Ovary (tissue), 9 donors: ENCODE results near the gene CCDC97. TPM values are rescaled to one million over a fixed set of nuclear protein-coding genes. Genes with fewer than 3 reads are reported as not detected.

ENCODE experiments used
- DNase-seq, 5 donors: peaks; one replicate each; pipeline ENCODE4 v3.0.0-alpha.2; 2019 to 2020
- H3K27ac ChIP-seq, 2 donors: fragments of 200-600 bp; one replicate each; pipeline versions ENCODE4 v1.5.1 to v1.8.0; 2019 to 2022
- H3K27me3 ChIP-seq: fragments of 200-600 bp; one replicate; pipeline ENCODE4 v1.8.0; 2022
- H3K36me3 ChIP-seq: fragments of 200-600 bp; sonication (generic); one replicate; pipeline ENCODE4 v1.5.1; 2019
- H3K4me1 ChIP-seq: one replicate; pipeline ENCODE4 v1.8.1; 2013; ENCODE audit warnings: mild to moderate bottlenecking, moderate library complexity; ENCODE audit not compliant: insufficient read depth
- H3K4me3 ChIP-seq: fragments of 200-600 bp; sonication (generic); one replicate; pipeline ENCODE4 v1.5.1; 2017
- H3K9me3 ChIP-seq, 2 donors: fragments of 200-600 bp in 1 of 2; sonication (generic) in 1 of 2; one replicate each; pipeline versions ENCODE4 v1.5.1 to v1.8.1; 2013 to 2019; ENCODE audit warnings: mild to moderate bottlenecking in 1 of 2, moderate library complexity in 1 of 2
- CTCF ChIP-seq, 3 donors: fragments of 450-650 bp in 2 of 3; fragments of 200-600 bp in 1 of 3; IDR thresholded peaks; one replicate each; pipeline versions ENCODE4 v1.5.1 to v1.8.0; 2016 to 2022; ENCODE audit warnings: antibody characterized with exemption in 3 of 3, mild to moderate bottlenecking in 1 of 3
- EP300 ChIP-seq: sonication (generic); formaldehyde crosslinking; IDR thresholded peaks from one replicate; pipeline ENCODE4 v1.6.1; 2017; ENCODE audit warnings: antibody characterized with exemption
- POLR2A ChIP-seq: fragments of 450-650 bp; IDR thresholded peaks from one replicate; pipeline ENCODE4 v1.6.1; 2017; ENCODE audit warnings: antibody characterized with exemption, mild to moderate bottlenecking, moderate library complexity
- WGBS, 3 donors: extraction: QIAGEN DNeasy Blood & Tissue Kit in 1 of 3; methylation state at CpG; one replicate each; pipeline versions ENCODE4 v1.1.5 to v1.1.7; 2013 to 2017; 5-methylcytosine and 5-hydroxymethylcytosine counted together
- intact Hi-C, 4 donors: fragments of 100-400 bp; cut with DNase I; formaldehyde crosslinking; loops; one replicate each; pipeline versions ENCODE4 v1.11.0 to v1.15.1; 2022 to 2023
- polyA plus RNA-seq, 2 donors: library from polyadenylated mRNA; stranded (reverse); fragments of 200-250 nt in 1 of 2; fragments of 350-450 nt in 1 of 2; fragmentation: Illumina TruSeq in 1 of 2; extraction: RNeasy Lipid Tissue Mini Kit (QIAGEN cat#74804) in 1 of 2; gene quantifications; one replicate each; pipeline ENCODE4 v1.2.3, GENCODE V29; 2013 to 2014
- total RNA-seq, 7 donors: library from RNA; depleted of rRNA in 2 of 7; stranded (reverse); fragments of >200 nt in 2 of 7; fragmentation: NEBNext Ultra II Directional in 3 of 7; extraction: Animal tissue kit (Norgen Biotek cat#: 25700) in 3 of 7; gene quantifications; one replicate each; pipeline versions ENCODE4 v1.1.0 to v1.2.4, GENCODE V29; 2016 to 2023
- donor health status: DM: no; HTN: no; CAD: no; lungs with moderate emphysema.
- donor health status: DM: no; HTN: no; CAD: no.
- donor health status: Bipolar disorder and iron deficiency.
- donor health status: DM: yes; HTN: yes; CAD: no.
- donor health status: DM: no; HTN: no; CAD: no.
- donor health status: DM: yes; HTN: yes; CAD: no.

CCDC97 gene
- total and polyA plus RNA-seq, 9 donors = 12.8 to 46.1 (median 29.5) TPM

GRCh38 chr19:41300555-41300954 lies 9.4 kb upstream of the CCDC97 start:
- no peak overlapping the region for H3K4me3 ChIP-seq
- intact Hi-C loops = no loop called here
- no peaks in the 10 kb centered on the region for H3K9me3 ChIP-seq
- no peaks in the 10 kb centered on the region for H3K27me3 ChIP-seq
- H3K27ac ChIP-seq = no peak overlapping the region
- WGBS, 3 donors = 90 to 93% (median 93%) methylated on average over 6 of the region's 6 CpGs
- DNase-seq = peak in 1 of 5 donors; percentile 5
- H3K36me3 ChIP-seq = no peaks in the 10 kb centered on the region
- TF ChIP-seq POLR2A (no peak), EP300 (no peak), CTCF (IDR thresholded peaks at IDR 0.05) (no peak)
- H3K4me1 ChIP-seq = no peaks in the 10 kb centered on the region

- Histone ChIP-seq H3K27me3 (no peaks in the 10 kb centered on the region), H3K27ac (no peak overlapping the region), H3K4me1 (no peaks in the 10 kb centered on the region), H3K4me3 (no peak overlapping the region), H3K9me3 (no peaks in the 10 kb centered on the region), H3K36me3 (no peaks in the 10 kb centered on the region)
- TF ChIP-seq EP300 = no peak
- no peak for TF ChIP-seq POLR2A
- TF ChIP-seq CTCF (IDR thresholded peaks at IDR 0.05) = no peak
- WGBS, 3 donors = 67 to 77% (median 70%) methylated on average over 21 of the region's 21 CpGs
- intact Hi-C loops = no loop called here
- DNase-seq = no peak
Measured at GRCh38 chr19:41302624-41303351, 7.2 kb upstream of the CCDC97 start.

GRCh38 chr19:41303954-41304353 lies 6.0 kb upstream of the CCDC97 start:
- 90 to 91% (median 90%) methylated on average over 14 of the region's 14 CpGs for WGBS, 3 donors
- TF ChIP-seq EP300 = no peak
- no peak for TF ChIP-seq CTCF (IDR thresholded peaks at IDR 0.05)
- no peak for TF ChIP-seq POLR2A
- Histone ChIP-seq H3K4me1 (no peaks in the 10 kb centered on the region), H3K27me3 (no peaks in the 10 kb centered on the region), H3K4me3 (no peak overlapping the region), H3K27ac (no peak overlapping the region), H3K9me3 (no peaks in the 10 kb centered on the region), H3K36me3 (no peaks in the 10 kb centered on the region)
- DNase-seq = no peak
- intact Hi-C loops = no loop called here

GRCh38 chr19:41304706-41305483 lies 5.1 kb upstream of the CCDC97 start:
- intact Hi-C loops = loop anchor here in 3 of 4 donors (5.0 kb wide), 4 partner anchors 38 to 103 kb away; partner anchors contain the start of gene HNRNPUL1 (in 1 of the 3)
- WGBS, 3 donors = 69 to 82% (median 80%) methylated on average over 4 of the region's 4 CpGs
- Histone ChIP-seq H3K27ac (no peak overlapping the region), H3K36me3 (no peaks in the 10 kb centered on the region), H3K9me3 (no peaks in the 10 kb centered on the region), H3K27me3 (no peaks in the 10 kb centered on the region), H3K4me1 (no peaks in the 10 kb centered on the region), H3K4me3 (no peak overlapping the region)
- TF ChIP-seq POLR2A = no peak
- no peak for TF ChIP-seq EP300
- no peak for TF ChIP-seq CTCF (IDR thresholded peaks at IDR 0.05)
- DNase-seq = peak in 1 of 5 donors; percentile 3
